Stomach smooth muscle (tissue), 2 donors: Measurements from ENCODE around the gene GSC2.

Experiments used
- H3K27ac ChIP-seq: one replicate; pipeline ENCODE4 v1.7.0; 2013; ENCODE audit warnings: mild to moderate bottlenecking, low read length, inconsistent platforms
- H3K27me3 ChIP-seq, 2 donors: one replicate each; pipeline ENCODE4 v1.7.0; 2013; ENCODE audit warnings: low read length in 2 of 2; ENCODE audit not compliant: insufficient read depth in 2 of 2, control insufficient read depth in 1 of 2
- H3K36me3 ChIP-seq, 2 donors: one replicate each; pipeline ENCODE4 v1.7.0; 2013; ENCODE audit warnings: low read length in 2 of 2; ENCODE audit not compliant: control insufficient read depth in 2 of 2, insufficient read depth in 2 of 2
- H3K4me1 ChIP-seq: one replicate; pipeline ENCODE4 v1.7.0; 2013; ENCODE audit warnings: low read length; ENCODE audit not compliant: control insufficient read depth, insufficient read depth
- H3K4me3 ChIP-seq, 2 donors: one replicate each; pipeline ENCODE4 v1.7.0; 2013; ENCODE audit warnings: low read length in 2 of 2
- H3K9ac ChIP-seq, 2 donors: one replicate each; pipeline ENCODE4 v1.7.0; 2013; ENCODE audit warnings: low read length in 2 of 2, mild to moderate bottlenecking in 1 of 2
- H3K9me3 ChIP-seq, 2 donors: one replicate each; pipeline ENCODE4 v1.7.0; 2013; ENCODE audit warnings: low read length in 2 of 2; ENCODE audit not compliant: control insufficient read depth in 2 of 2
- donor health status: healthy.
- donor health status: Pancreatic carcinoma.

GSC2 gene

DNA sequence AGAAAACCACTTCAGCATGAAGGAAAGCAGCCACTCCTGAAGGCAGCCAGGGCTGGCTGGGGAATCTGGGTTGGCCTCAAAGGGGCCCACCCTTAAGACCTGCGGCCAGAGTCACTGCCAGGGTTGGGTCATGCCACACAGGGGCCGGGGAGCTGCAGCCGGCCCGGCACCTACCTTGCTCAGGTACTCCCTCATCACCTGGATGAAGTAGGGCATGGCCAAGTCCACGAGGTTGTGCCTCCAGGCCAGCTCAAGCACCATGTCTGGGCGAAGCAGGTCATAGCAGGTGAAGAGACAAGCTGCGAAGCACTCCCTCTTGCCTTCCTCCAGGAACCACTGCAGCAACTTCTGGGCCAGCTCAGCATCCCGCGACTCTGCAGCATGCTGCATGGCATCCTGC is 33.1 kb upstream of the GSC2 start:
- H3K9ac ChIP-seq: no peak overlapping the region
- no peaks in the 10 kb centered on the region for H3K9me3 ChIP-seq
- no peak overlapping the region for H3K27ac ChIP-seq
- peaks cover 0 to 3% of the 10 kb centered on the region in 2 donors for H3K36me3 ChIP-seq
- H3K27me3 ChIP-seq: no peaks in the 10 kb centered on the region
- H3K4me1 ChIP-seq: peaks cover 6% of the 10 kb centered on the region
- no peak overlapping the region for H3K4me3 ChIP-seq

DNA sequence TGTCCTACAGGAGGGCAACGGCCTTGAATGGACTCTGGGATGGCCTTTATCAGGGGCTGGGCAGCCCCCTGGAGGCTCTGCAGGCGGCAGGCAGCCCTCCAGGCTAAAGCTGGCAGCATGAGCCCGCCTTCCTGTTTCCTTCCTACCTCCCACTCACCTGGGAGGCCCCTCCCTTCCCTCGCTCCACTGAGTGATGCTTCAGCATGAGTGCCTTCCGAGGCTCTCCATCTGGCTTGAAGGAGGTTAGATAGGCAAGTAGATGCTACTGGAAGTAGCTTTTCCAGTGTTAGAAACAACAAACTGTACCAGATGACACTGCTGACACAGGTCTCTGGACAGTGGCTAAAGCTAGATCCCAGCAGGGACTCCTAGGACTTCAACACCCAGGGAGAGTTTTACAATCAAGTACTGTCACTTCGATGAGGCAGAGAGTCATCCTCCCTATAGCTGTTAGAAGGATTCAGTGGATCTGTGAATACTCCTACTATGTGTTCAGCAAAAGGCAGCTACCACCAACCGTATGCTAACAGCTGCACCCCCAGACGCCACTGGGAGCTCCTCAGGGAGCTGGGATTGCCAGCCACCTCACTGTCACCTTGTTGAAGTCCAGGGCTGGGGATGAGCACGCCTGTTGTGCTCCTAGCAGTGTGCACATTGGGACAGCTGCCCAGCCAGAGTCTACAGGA is 32.5 kb upstream of the GSC2 start:
- H3K27ac ChIP-seq: no peak overlapping the region
- H3K4me3 ChIP-seq: no peak overlapping the region
- no peaks in the 10 kb centered on the region for H3K36me3 ChIP-seq
- H3K9me3 ChIP-seq: no peaks in the 10 kb centered on the region
- no peaks in the 10 kb centered on the region for H3K27me3 ChIP-seq
- peaks cover 10% of the 10 kb centered on the region for H3K4me1 ChIP-seq
- H3K9ac ChIP-seq: no peak overlapping the region

DNA sequence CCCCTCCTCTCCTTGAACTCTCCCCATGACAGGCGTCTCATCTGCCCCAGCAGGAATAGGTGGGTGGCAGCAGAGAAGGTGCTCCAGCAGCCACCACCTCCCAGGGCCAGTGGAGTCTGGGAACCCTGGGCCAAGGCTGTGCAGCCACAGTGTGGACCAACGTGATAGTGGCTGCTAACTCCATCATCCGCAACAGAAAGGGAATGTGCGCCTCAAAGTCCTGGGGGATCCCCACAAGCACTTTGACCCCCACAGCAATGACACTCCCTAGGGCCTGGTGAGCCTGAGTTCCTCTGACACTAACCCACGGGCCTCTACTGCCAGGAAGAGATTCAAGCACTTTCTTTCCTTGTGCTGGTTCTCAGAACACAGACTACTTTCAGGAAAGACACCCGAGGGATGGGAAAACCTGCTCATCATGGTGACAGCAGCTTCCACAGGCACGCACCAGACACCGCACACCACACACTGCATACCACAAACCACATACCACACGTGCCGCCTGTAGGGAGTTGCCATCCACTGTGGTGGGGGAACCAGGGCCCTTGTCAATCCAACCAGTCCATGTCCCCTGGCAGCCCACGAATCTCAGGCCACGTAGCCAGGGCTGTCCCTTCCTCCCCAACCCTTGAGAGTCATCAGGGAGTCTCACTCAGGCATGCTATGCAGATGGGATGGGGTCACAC is 31.8 kb upstream of the GSC2 start:
- Histone ChIP-seq H3K9ac (no peak overlapping the region), H3K27me3 (no peaks in the 10 kb centered on the region), H3K27ac (no peak overlapping the region), H3K9me3 (no peaks in the 10 kb centered on the region), H3K4me3 (no peak overlapping the region), H3K4me1 (peaks cover 17% of the 10 kb centered on the region), H3K36me3 (no peaks in the 10 kb centered on the region)

DNA sequence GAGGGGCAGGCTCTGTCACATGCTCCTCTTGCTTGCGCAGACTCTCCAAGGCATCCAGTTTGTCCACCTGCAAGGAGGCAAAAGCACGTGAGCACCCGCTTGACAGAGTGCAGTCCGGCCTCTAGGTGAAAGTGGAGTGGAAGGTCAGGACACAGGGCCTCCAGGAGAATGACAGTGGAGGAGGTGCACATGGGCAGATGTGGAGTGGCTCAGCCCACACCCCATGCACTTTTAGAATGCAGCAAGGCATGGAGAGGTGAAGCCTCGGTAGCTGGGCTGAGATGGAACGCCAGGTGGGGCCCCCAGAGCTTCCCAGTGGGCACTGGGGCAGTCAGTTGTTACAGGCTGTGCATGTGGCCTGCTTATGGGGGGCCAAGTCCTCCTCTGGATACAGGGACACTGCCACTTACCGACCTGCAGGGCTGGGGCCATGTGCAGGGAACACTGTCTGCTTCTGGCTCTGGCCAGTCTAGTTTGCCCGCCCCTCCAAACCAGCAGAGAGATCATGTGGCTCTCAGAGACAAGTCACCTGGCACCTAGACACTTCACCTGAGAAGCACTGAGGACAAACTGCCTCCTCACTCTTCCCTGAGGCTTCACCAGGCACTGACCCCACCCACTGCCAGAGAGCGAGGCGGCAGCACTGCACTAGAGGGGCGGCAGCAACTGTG is 30.8 kb upstream of the GSC2 start:
- no peaks in the 10 kb centered on the region for H3K9me3 ChIP-seq
- peaks cover 19% of the 10 kb centered on the region for H3K4me1 ChIP-seq
- H3K9ac ChIP-seq: no peak overlapping the region
- no peaks in the 10 kb centered on the region for H3K36me3 ChIP-seq
- H3K4me3 ChIP-seq: no peak overlapping the region
- H3K27ac ChIP-seq: no peak overlapping the region
- no peaks in the 10 kb centered on the region for H3K27me3 ChIP-seq

DNA sequence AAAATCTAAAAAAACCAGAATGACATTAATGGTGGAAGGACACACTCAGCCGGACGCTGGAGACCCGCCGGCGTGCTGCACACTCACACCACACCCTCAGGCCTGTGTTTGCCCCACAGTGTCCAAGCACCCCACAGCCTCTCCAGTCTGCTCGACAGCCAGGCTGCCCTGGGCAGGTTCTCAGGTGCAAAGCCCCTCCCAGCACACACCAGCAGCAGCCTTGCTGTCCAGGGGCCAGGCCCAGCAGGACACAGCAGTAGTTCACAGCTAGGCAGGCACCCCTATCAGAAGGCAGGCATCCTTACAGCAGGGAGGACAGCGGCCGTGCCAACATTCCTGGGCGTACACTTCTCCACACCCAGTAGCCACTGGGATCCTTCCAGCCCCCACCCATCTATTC is 30.1 kb upstream of the GSC2 start:
- Histone ChIP-seq H3K9ac (no peak overlapping the region), H3K4me1 (peaks cover 20% of the 10 kb centered on the region), H3K4me3 (no peak overlapping the region), H3K36me3 (no peaks in the 10 kb centered on the region), H3K27me3 (no peaks in the 10 kb centered on the region), H3K9me3 (no peaks in the 10 kb centered on the region), H3K27ac (peak overlapping the region; percentile 76)

DNA sequence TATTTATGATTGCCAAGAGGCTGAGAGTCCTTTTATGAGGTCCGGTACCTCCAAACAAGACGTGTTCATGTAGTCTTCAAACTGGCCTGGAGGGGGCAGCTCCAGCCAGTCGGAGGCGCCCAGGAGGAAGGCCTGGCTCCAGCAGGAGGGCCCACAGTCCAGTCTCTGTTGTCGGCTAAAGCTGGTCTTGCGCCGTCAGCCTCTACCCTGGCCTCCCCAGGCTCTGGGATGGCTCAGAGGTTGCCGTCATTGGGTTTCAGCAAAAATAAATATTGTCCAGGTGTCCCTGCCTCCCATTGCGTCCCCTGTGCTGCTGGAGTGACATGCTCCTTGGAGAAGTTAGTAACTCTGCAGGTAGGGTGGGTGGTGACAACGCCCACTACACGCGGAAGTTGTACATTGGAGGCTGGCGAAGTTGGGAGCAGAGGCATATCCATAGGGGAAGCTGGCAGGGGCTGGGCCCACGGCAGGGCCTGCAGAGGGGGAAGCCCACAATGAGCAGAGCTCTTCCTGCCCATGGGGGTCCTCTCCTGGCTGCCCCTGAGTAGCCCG is 29.5 kb upstream of the GSC2 start:
- peak overlapping the region; percentile 42 to 47 for H3K9ac ChIP-seq
- peak overlapping the region; percentile 49 to 78 for H3K4me3 ChIP-seq
- no peaks in the 10 kb centered on the region for H3K36me3 ChIP-seq
- no peaks in the 10 kb centered on the region for H3K9me3 ChIP-seq
- peak overlapping the region; percentile 76 for H3K27ac ChIP-seq
- peaks cover 22% of the 10 kb centered on the region for H3K4me1 ChIP-seq
- no peaks in the 10 kb centered on the region for H3K27me3 ChIP-seq

DNA sequence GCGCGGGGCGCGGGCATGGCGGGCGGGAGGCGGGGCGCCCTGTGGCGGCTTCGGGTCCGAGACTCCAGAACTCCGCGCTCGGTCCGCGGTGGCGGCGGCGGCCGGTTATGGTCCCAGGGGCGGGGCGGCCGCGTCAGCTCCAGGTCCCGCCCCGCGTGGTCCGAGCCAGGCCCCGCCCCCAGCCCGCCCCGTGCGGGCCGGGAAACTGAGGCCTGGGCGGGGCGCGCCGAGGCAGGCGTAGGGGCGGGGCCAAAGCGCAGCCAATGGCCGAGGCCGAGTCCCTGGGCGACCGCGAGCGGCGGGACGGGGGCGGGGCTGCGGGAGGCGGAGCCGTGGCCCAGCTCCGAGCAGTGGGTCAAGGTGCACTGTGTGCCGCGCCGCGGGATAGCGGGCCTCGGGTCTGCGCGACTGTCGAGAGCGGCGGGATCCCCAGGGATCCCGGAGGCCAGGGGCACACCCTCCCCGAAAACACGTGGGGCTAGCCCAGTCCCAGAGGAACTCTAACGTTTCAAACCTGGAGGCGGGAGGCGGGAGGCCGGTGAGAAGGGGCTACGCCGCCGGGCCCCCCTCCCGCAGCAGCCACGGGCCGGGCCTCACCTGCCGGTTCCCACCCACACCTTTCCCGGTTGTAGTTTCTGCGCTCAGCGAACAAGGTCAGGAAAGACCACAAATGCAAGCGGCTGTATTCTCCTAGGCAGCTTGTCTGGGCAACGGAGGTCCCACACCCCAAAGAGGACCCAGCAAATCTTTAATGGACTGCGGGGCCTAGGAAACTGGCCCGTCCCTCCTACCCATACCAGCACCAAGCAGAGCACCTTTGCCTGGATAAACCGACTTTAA is 28.8 kb upstream of the GSC2 start, which contains the start of gene SLC25A1:
TSS of gene SLC25A1 (minus strand) at position 80 of the 840 bp plus-strand sequence. CDS start at position 17, 63 bp downstream.
- H3K4me3 ChIP-seq: peak within 1 kb of the TSS; percentile 58 to 78
- H3K27ac ChIP-seq: peak within 1 kb of the TSS; percentile 76
- H3K27me3 ChIP-seq: no peaks in the 10 kb centered on the region
- peak within 1 kb of the TSS; percentile 64 for H3K9ac ChIP-seq
- H3K36me3 ChIP-seq: no peaks in the 10 kb centered on the region
- no peaks in the 10 kb centered on the region for H3K9me3 ChIP-seq
- H3K4me1 ChIP-seq: peaks cover 29% of the 10 kb centered on the region

DNA sequence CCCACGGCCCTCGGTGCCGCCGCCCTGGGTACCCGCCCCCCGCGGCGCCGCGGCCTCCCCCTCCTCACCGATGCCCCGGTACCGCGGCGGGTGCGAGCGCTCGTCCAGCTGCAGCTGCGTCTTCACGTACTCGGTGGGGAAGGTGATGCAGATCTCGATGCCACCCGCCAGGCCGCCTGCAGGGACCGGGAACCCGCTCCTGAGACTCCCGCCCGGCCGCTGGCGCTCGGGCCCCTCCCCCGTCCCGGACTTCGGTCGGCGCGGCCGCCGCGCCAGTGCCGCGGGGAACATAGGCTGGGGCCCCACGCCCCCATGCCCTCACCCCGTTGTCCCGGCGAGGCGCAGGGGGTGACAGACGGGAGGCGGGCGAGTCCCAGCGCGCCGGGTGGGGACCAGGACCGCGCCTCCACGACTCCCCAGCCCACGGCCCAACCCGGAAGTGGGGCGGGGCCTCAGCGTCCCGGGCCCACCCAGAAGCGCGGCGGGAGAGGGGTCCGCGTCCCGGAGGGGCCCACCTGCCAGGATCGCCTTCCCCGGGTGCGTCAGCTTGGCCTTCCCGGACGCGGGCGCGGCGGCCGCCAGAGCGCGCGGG is 28.1 kb upstream of the GSC2 start:
- H3K4me1 ChIP-seq: peaks cover 34% of the 10 kb centered on the region
- H3K4me3 ChIP-seq: peak overlapping the region; percentile 58 to 78
- H3K9me3 ChIP-seq: no peaks in the 10 kb centered on the region
- H3K36me3 ChIP-seq: no peaks in the 10 kb centered on the region
- no peaks in the 10 kb centered on the region for H3K27me3 ChIP-seq
- H3K9ac ChIP-seq: peak overlapping the region; percentile 64
- H3K27ac ChIP-seq: peak overlapping the region; percentile 66

DNA sequence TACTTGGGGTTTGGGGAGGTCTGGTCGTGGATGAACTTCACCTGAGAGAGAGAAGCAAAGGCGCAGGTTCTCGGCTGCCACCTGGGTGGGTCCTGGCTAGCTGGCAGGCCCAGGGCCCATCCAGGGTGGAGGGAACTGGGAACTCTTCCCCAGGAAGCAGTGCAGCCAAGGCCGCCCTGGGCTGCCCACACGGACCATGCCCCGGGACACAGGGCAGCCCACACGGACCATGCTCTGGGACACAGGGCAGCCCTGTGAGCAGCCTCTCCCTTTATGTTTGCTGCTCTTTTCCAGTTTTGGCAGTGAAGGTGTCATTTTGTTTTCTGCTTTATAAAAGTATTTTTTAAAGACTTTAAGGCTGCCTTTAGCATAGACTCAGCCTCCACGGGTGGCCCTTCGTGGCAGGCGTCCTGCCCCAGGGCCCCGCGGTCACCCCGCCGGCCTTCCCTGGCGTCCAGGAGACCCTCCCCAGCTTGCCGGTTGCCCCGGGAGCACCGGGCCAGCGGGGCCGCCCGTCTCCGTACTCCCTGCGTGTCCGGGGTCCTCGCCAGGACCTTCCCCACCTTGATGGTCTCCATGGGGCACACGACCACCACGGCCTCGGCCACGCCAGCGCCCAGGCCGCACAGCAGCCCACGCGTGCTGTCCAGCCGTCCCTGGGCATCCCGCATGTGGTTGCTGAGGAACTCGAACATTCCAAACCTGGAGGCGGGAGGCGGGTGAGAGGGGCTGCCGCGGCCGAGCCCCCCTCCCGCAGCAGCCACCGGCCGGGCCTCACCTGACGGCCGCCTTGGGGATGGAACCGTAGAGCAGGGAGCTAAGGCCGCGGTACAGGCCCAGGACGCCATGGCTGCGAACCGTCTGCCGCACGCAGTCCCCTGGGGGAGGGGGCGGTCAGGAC is 27.3 kb upstream of the GSC2 start:
- Histone ChIP-seq H3K4me1 (peaks cover 40% of the 10 kb centered on the region), H3K9ac (peak overlapping the region; percentile 64), H3K9me3 (no peaks in the 10 kb centered on the region), H3K27ac (peak overlapping the region; percentile 66), H3K36me3 (no peaks in the 10 kb centered on the region), H3K4me3 (peak overlapping the region; percentile 58 to 78), H3K27me3 (no peaks in the 10 kb centered on the region)
